GM12878 (cell line): ENCODE data around the gene KRTAP4-16. TPM values are rescaled to one million over a fixed set of nuclear protein-coding genes. Genes with fewer than 3 reads are reported as not detected.

Experiments
- ATAC-seq: fragments of 200-7000 bp; cut with Tn5 transposase; 3 replicates; pipeline ENCODE4 v1.9.1; 2020; ENCODE audit warnings: mild to moderate bottlenecking, moderate library complexity
- BruUV-seq: library from RNA; stranded (reverse); fragments of 400-500 nt; replicated peaks from 2 replicates; lab custom pipeline; 2021; lab: Mats Ljungman, UMichigan
- CTCF ChIA-PET: fragments of 300-600 bp; sonication (Branson Sonifier 250); formaldehyde crosslinking; extraction: SDS; loops from one replicate; lab custom pipeline; 2021; ENCODE audit warnings: inconsistent platforms; lab: Yijun Ruan, JAX
- POLR2A ChIA-PET: fragments of 350-600 bp; formaldehyde crosslinking; extraction: SDS; loops from one replicate; lab custom pipeline; 2021; ENCODE audit warnings: inconsistent platforms; lab: Charles Lee
- RAD21 ChIA-PET: fragments of 300-600 bp; sonication (Branson Sonifier 250); formaldehyde crosslinking; loops from one replicate; lab custom pipeline; 2023; ENCODE audit warnings: antibody characterized with exemption; ENCODE audit not compliant: unreplicated experiment; lab: Charles Lee
- SMC1A ChIA-PET: fragments of 300-600 bp; sonication (Branson Sonifier 250); formaldehyde crosslinking; loops from one replicate; lab custom pipeline; 2023; ENCODE audit not compliant: unreplicated experiment, uncharacterized antibody; lab: Charles Lee
- DNase-seq: peaks from one replicate; pipeline ENCODE4 v3.0.0-alpha.2; 2011; ENCODE audit warnings: low read depth, low spot score
- FAIRE-seq: peaks from 3 replicates; lab custom pipeline; 2011; peaks lifted over from hg19 to GRCh38; lab: Jason Lieb, UNC
- H2AFZ ChIP-seq: 2 replicates; pipeline ENCODE4 v1.6.0; 2011; ENCODE audit warnings: low read depth, low read length, control low read depth; ENCODE audit not compliant: control insufficient read depth
- H3K27ac ChIP-seq: 2 replicates; pipeline ENCODE4 v1.5.1; 2011; ENCODE audit warnings: control low read depth; ENCODE audit not compliant: control insufficient read depth, insufficient read depth
- H3K27me3 ChIP-seq, 2 experiments: replicated peaks in 1 of 2; 2 replicates each; pipeline versions ENCODE4 v1.6.0 to v1.6.1; 2011; ENCODE audit warnings: low read length in 1 of 2; ENCODE audit not compliant: control insufficient read depth in 2 of 2, insufficient read depth in 2 of 2
- H3K36me3 ChIP-seq, 2 experiments: 2 replicates each; pipeline ENCODE4 v1.5.1; 2011; ENCODE audit warnings: low read length in 1 of 2; ENCODE audit not compliant: control insufficient read depth in 2 of 2, insufficient read depth in 2 of 2
- H3K4me1 ChIP-seq: 2 replicates; pipeline ENCODE4 v1.6.1; 2011; ENCODE audit warnings: mild to moderate bottlenecking, low read length, moderate library complexity, mixed read lengths; ENCODE audit not compliant: control insufficient read depth, insufficient read depth
- H3K4me2 ChIP-seq: 2 replicates; pipeline ENCODE4 v1.6.0; 2011; ENCODE audit warnings: control low read depth; ENCODE audit not compliant: control insufficient read depth, insufficient read depth
- H3K4me3 ChIP-seq: fragments of 200-600 bp; sonication (generic); 2 replicates; pipeline ENCODE4 v1.5.1; 2016
- H3K79me2 ChIP-seq: 2 replicates; pipeline ENCODE4 v1.6.0; 2011; ENCODE audit warnings: low read length; ENCODE audit not compliant: control insufficient read depth, insufficient read depth
- H3K9ac ChIP-seq: 2 replicates; pipeline ENCODE4 v1.8.0; 2011; ENCODE audit warnings: low read length, control low read depth, mixed read lengths; ENCODE audit not compliant: control insufficient read depth, insufficient read depth
- H3K9me3 ChIP-seq: replicated peaks from 3 replicates; pipeline ENCODE4 v1.5.1; 2011; ENCODE audit warnings: mild to moderate bottlenecking, low read length; ENCODE audit not compliant: control insufficient read depth, insufficient read depth
- H4K20me1 ChIP-seq: 2 replicates; pipeline ENCODE4 v1.6.0; 2011; ENCODE audit not compliant: control insufficient read depth, insufficient read depth
- ESRRA ChIP-seq: IDR thresholded peaks from 2 replicates; pipeline ENCODE4 v1.6.1; 2012; ENCODE audit warnings: mild to moderate bottlenecking, low read length, improper control_type of control experiment
- ETV6 ChIP-seq, 2 experiments: fragments of 450-650 bp in 1 of 2; IDR thresholded peaks in 1 of 2; conservative IDR thresholded peaks in 1 of 2; 2 replicates each; pipeline ENCODE4 v1.6.1; 2014; ENCODE audit warnings: antibody characterized with exemption in 1 of 2, borderline replicate concordance in 1 of 2, low read depth in 1 of 2, mild to moderate bottlenecking in 1 of 2, moderate library complexity in 1 of 2
- EZH2 ChIP-seq: IDR thresholded peaks from 2 replicates; pipeline ENCODE4 v1.6.1; 2012; ENCODE audit warnings: low read depth, mild to moderate bottlenecking, control low read depth, inconsistent platforms, low read length, borderline replicate concordance; ENCODE audit not compliant: control insufficient read depth
- HDAC2 ChIP-seq: fragments of 200-600 bp; sonication (generic); IDR thresholded peaks from 2 replicates; pipeline ENCODE4 v1.6.1; 2017
- HDAC6 ChIP-seq: fragments of 200-600 bp; sonication (generic); IDR thresholded peaks from one replicate; pipeline ENCODE4 v1.8.0; 2017; ENCODE audit warnings: antibody characterized with exemption; ENCODE audit not compliant: unreplicated experiment
- KAT2A ChIP-seq: conservative IDR thresholded peaks from 2 replicates; pipeline ENCODE4 v1.6.1; 2011; ENCODE audit warnings: low read depth, low read length; ENCODE audit not compliant: control insufficient read depth
- MTA3 ChIP-seq: IDR thresholded peaks from 2 replicates; pipeline ENCODE4 v1.6.1; 2012; ENCODE audit warnings: low read length, inconsistent platforms, borderline replicate concordance
- NR2F1 ChIP-seq: fragments of 450-650 bp; conservative IDR thresholded peaks from 2 replicates; pipeline ENCODE4 v1.6.1; 2017; ENCODE audit warnings: mild to moderate bottlenecking
- POLR2AphosphoS2 ChIP-seq: IDR thresholded peaks from 2 replicates; pipeline ENCODE4 v1.6.1; 2011; ENCODE audit warnings: low read depth, mild to moderate bottlenecking, low read length, improper control_type of control experiment, moderate library complexity
- RELA ChIP-seq: fragments of 450-650 bp; IDR thresholded peaks from 2 replicates; pipeline ENCODE4 v1.8.0; 2014; ENCODE audit warnings: borderline replicate concordance; ENCODE audit not compliant: partially characterized antibody
- SMAD1 ChIP-seq: fragments of 450-650 bp; IDR thresholded peaks from 2 replicates; pipeline ENCODE4 v1.6.1; 2018; ENCODE audit warnings: mild to moderate bottlenecking, low read depth; ENCODE audit not compliant: partially characterized antibody
- SREBF1 ChIP-seq: IDR thresholded peaks from 2 replicates; pipeline ENCODE4 v1.6.1; 2012; ENCODE audit warnings: mild to moderate bottlenecking, low read length
- ZNF217 ChIP-seq: fragments of 450-650 bp; IDR thresholded peaks from 2 replicates; pipeline ENCODE4 v1.6.1; 2017; ENCODE audit warnings: antibody characterized with exemption, mild to moderate bottlenecking
- WGBS: methylation state at CpG from one replicate; pipeline ENCODE4 v1.1.6; 2016; ENCODE audit warnings: low lambda C conversion rate; ENCODE audit not compliant: insufficient replicate concordance, insufficient coverage; ENCODE audit errors: missing lambda C conversion rate; 5-methylcytosine and 5-hydroxymethylcytosine counted together
- in situ Hi-C: fragments of 300-500 bp; cut with MboI; formaldehyde crosslinking; loops from 9 replicates; pipeline ENCODE4 v1.14.3; 2018; ENCODE audit warnings: mixed read lengths
- intact Hi-C: fragments of 100-400 bp; cut with micrococcal nuclease; formaldehyde crosslinking; loops from one replicate; pipeline ENCODE4 v1.14.2; 2022; ENCODE audit not compliant: unreplicated experiment
- polyA plus RNA-seq, 11 experiments: library from polyadenylated mRNA; depleted of rRNA in 4 of 11; unstranded in 6 of 11; stranded (reverse) in 5 of 11; fragments of >200 nt; fragmentation: Nextera tagmentation in 4 of 11; fragmentation: Illumina TruSeq in 1 of 11; extraction: Ambion mirVana in 4 of 11; extraction: Trizol in 1 of 11; gene quantifications; 1 replicate in 1 of 11; 2 replicates in 10 of 11; pipeline versions ENCODE4 v1.2.1 to v1.2.3, GENCODE V29; 2011 to 2016; ENCODE audit warnings: inconsistent platforms in 2 of 11, missing spikeins in 2 of 11, low read depth in 1 of 11
- total RNA-seq, 4 experiments: library from RNA; depleted of rRNA in 3 of 4; stranded (reverse); fragments of >200 nt in 3 of 4; fragmentation: Illumina TruSeq in 1 of 4; extraction: Trizol in 1 of 4; gene quantifications; 2 replicates each; pipeline versions ENCODE4 v1.2.1 to v1.2.3, GENCODE V29; 2013 to 2021
- TF ChIP-seq, protein P1 (sequence below), 3 experiments: IDR thresholded peaks in 2 of 3; conservative IDR thresholded peaks in 1 of 3; 2 replicates each; pipeline ENCODE4 v1.5.1; 2011; ENCODE audit warnings: low read depth in 3 of 3, low read length in 3 of 3, mild to moderate bottlenecking in 3 of 3, control low read depth in 2 of 3, moderate library complexity in 2 of 3, inconsistent platforms in 1 of 3, mixed read lengths in 1 of 3; ENCODE audit not compliant: control insufficient read depth in 2 of 3, insufficient read depth in 1 of 3; ENCODE audit errors: extremely low read depth in 1 of 3
- TF ChIP-seq, protein P2 (sequence below): fragments of 450-650 bp; IDR thresholded peaks from 2 replicates; pipeline ENCODE4 v1.6.1; 2017; ENCODE audit warnings: low read depth, mild to moderate bottlenecking, moderate library complexity
- TF ChIP-seq, protein P3 (sequence below): fragments of 450-650 bp; formaldehyde crosslinking; IDR thresholded peaks from 2 replicates; pipeline ENCODE4 v1.5.0; 2022; ENCODE audit warnings: mild to moderate bottlenecking, missing genetic modification characterization

The KRTAP4-16 gene
- total and polyA plus RNA-seq, 10 of the 15 experiments (the other 5 are each of a cell fraction or from before 2014, with no cell fraction given), result not detected

DNA sequence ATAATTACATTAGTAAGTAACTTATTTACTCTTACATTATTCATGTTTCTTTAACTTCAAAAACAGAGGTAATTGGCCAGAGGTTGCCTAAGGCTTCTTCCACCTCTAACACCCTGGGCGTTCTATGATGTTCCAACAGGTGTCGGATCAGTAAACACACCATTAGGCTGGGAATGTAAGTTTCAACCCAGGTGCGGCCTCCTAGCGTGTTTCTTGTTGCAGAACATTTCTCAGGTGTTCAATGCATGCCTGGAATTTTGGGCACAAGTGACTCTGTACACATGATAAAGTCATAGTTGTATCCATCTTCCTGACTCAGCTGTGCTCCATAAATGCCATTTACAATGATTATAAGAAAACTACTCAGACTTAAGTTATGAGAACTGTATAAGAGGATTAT lies 48.0 kb downstream of the KRTAP4-16 start:
- WGBS, result 32% methylated on average over 4 of the region's 4 CpGs
- no peaks in the 10 kb centered on the region for H3K79me2 ChIP-seq
- no peaks in the 10 kb centered on the region for H4K20me1 ChIP-seq
- RAD21 ChIA-PET, result no interaction called here
- SMC1A ChIA-PET, result no interaction called here
- H3K4me2 ChIP-seq, result no peak overlapping the region
- DNase-seq, result no peak
- in situ Hi-C loops, result no loop called here
- no peak for FAIRE-seq
- H3K36me3 ChIP-seq, result no peaks in the 10 kb centered on the region
- TF ChIP-seq HDAC2 (no peak), KAT2A (no peak), RELA (no peak), POLR2AphosphoS2 (no peak), MTA3 (no peak), HDAC6 (no peak), NR2F1 (no peak), ZNF217 (no peak), ETV6 (conservative IDR thresholded peaks at IDR 0.05 in 1 of 2, IDR thresholded peaks at IDR 0.05 in 1 of 2; ENCODE audit: borderline replicate concordance in 1 of 2, low read depth in 1 of 2) (no peak), EZH2 (no peak), SREBF1 (no peak), ESRRA (no peak), SMAD1 (no peak)
- TF ChIP-seq, protein P1, sequence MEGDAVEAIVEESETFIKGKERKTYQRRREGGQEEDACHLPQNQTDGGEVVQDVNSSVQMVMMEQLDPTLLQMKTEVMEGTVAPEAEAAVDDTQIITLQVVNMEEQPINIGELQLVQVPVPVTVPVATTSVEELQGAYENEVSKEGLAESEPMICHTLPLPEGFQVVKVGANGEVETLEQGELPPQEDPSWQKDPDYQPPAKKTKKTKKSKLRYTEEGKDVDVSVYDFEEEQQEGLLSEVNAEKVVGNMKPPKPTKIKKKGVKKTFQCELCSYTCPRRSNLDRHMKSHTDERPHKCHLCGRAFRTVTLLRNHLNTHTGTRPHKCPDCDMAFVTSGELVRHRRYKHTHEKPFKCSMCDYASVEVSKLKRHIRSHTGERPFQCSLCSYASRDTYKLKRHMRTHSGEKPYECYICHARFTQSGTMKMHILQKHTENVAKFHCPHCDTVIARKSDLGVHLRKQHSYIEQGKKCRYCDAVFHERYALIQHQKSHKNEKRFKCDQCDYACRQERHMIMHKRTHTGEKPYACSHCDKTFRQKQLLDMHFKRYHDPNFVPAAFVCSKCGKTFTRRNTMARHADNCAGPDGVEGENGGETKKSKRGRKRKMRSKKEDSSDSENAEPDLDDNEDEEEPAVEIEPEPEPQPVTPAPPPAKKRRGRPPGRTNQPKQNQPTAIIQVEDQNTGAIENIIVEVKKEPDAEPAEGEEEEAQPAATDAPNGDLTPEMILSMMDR (IDR thresholded peaks at IDR 0.05 in 2 of 3, conservative IDR thresholded peaks at IDR 0.05 in 1 of 3; ENCODE audit: control insufficient read depth in 2 of 3, extremely low read depth in 1 of 3, insufficient read depth in 1 of 3, low read depth in 3 of 3, low read length in 3 of 3), result no peak
- TF ChIP-seq, protein P2, sequence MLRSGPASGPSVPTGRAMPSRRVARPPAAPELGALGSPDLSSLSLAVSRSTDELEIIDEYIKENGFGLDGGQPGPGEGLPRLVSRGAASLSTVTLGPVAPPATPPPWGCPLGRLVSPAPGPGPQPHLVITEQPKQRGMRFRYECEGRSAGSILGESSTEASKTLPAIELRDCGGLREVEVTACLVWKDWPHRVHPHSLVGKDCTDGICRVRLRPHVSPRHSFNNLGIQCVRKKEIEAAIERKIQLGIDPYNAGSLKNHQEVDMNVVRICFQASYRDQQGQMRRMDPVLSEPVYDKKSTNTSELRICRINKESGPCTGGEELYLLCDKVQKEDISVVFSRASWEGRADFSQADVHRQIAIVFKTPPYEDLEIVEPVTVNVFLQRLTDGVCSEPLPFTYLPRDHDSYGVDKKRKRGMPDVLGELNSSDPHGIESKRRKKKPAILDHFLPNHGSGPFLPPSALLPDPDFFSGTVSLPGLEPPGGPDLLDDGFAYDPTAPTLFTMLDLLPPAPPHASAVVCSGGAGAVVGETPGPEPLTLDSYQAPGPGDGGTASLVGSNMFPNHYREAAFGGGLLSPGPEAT, result no peak
- TF ChIP-seq, protein P3, sequence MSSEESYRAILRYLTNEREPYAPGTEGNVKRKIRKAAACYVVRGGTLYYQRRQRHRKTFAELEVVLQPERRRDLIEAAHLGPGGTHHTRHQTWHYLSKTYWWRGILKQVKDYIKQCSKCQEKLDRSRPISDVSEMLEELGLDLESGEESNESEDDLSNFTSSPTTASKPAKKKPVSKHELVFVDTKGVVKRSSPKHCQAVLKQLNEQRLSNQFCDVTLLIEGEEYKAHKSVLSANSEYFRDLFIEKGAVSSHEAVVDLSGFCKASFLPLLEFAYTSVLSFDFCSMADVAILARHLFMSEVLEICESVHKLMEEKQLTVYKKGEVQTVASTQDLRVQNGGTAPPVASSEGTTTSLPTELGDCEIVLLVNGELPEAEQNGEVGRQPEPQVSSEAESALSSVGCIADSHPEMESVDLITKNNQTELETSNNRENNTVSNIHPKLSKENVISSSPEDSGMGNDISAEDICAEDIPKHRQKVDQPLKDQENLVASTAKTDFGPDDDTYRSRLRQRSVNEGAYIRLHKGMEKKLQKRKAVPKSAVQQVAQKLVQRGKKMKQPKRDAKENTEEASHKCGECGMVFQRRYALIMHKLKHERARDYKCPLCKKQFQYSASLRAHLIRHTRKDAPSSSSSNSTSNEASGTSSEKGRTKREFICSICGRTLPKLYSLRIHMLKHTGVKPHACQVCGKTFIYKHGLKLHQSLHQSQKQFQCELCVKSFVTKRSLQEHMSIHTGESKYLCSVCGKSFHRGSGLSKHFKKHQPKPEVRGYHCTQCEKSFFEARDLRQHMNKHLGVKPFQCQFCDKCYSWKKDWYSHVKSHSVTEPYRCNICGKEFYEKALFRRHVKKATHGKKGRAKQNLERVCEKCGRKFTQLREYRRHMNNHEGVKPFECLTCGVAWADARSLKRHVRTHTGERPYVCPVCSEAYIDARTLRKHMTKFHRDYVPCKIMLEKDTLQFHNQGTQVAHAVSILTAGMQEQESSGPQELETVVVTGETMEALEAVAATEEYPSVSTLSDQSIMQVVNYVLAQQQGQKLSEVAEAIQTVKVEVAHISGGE, result no peak
- no peaks in the 10 kb centered on the region for H3K4me1 ChIP-seq
- POLR2A ChIA-PET, result no interaction called here
- no peaks in the 10 kb centered on the region for H3K27me3 ChIP-seq
- H3K27ac ChIP-seq, result no peak overlapping the region
- intact Hi-C loops, result no loop called here
- BruUV-seq, result no TSS peak
- H3K9ac ChIP-seq, result no peak overlapping the region
- no peaks in the 10 kb centered on the region for H3K9me3 ChIP-seq
- H3K4me3 ChIP-seq, result no peak overlapping the region
- H2AFZ ChIP-seq, result no peak overlapping the region
- CTCF ChIA-PET, result no interaction called here
- ATAC-seq, result no peak
